Peyer's patch (tissue), 4 donors: ENCODE data around the gene EPS15. TPM values are rescaled to one million over a fixed set of nuclear protein-coding genes. Genes with fewer than 3 reads are reported as not detected.

Experiments
- DNase-seq, 3 donors: peaks; one replicate each; pipeline ENCODE4 v3.0.0-alpha.2; 2017 to 2019
- H3K27ac ChIP-seq, 4 donors: fragments of 200-600 bp; sonication (generic); one replicate each; pipeline ENCODE4 v1.5.1; 2016 to 2019
- H3K27me3 ChIP-seq, 2 donors: fragments of 200-600 bp; sonication (generic); one replicate each; pipeline ENCODE4 v1.5.1; 2019
- H3K36me3 ChIP-seq, 3 donors: fragments of 200-600 bp; sonication (generic); one replicate each; pipeline ENCODE4 v1.5.1; 2016 to 2019
- H3K4me1 ChIP-seq, 4 donors: fragments of 200-600 bp; sonication (generic); one replicate each; pipeline ENCODE4 v1.5.1; 2016 to 2019
- H3K4me3 ChIP-seq, 4 donors: fragments of 200-600 bp; sonication (generic); 1 replicate in 3 of 4; 2 replicates in 1 of 4; pipeline ENCODE4 v1.5.1; 2016 to 2019; ENCODE audit warnings: mild to moderate bottlenecking in 1 of 4
- H3K9me3 ChIP-seq, 4 donors: fragments of 200-600 bp; sonication (generic); one replicate each; pipeline ENCODE4 v1.5.1; 2016 to 2019; ENCODE audit warnings: mild to moderate bottlenecking in 1 of 4
- POLR2A ChIP-seq, 2 donors: fragments of 450-650 bp; IDR thresholded peaks; one replicate each; pipeline ENCODE4 v1.5.1; 2017; ENCODE audit warnings: antibody characterized with exemption in 2 of 2, mild to moderate bottlenecking in 2 of 2, moderate library complexity in 2 of 2
- total RNA-seq, 4 donors: library from RNA; depleted of rRNA; stranded (reverse); fragments of >200 nt; gene quantifications; one replicate each; pipeline ENCODE4 v1.1.0, GENCODE V29; 2016
- TF ChIP-seq, protein P1 (sequence below), 6 experiments: fragments of 450-650 bp in 4 of 6; fragments of 200-600 bp in 2 of 6; sonication (generic) in 1 of 6; IDR thresholded peaks; one replicate each; pipeline ENCODE4 v1.5.1; 2017 to 2019; ENCODE audit warnings: antibody characterized with exemption in 6 of 6, mild to moderate bottlenecking in 3 of 6, moderate library complexity in 1 of 6

The EPS15 gene
- total RNA-seq, 4 donors from 2014 or later, result 48.9 to 160 (median 65.6) TPM

DNA sequence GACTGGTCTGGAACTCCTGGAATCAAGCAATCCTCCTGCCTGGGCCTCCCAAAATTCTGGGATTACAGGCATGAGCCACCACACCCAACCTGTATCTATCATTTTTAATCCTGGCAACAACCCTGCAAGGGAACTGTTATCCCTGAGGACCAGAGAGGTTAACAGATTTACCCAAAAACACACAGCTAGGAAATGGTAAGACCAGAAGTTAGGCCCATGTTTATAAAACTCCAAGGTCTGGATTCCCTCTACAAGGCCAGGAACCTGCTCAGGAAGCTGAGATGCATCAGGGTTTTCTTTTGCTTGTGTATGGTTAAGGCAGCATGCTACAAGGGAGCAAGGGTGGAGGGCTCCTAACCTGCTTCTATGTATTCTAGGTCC, 170.9 kb downstream of the EPS15 start:
- H3K4me1 ChIP-seq, result peaks cover 0 to 12% (median 2%) of the 10 kb centered on the region in 4 donors
- no peaks in the 10 kb centered on the region for H3K9me3 ChIP-seq
- no peak overlapping the region for H3K4me3 ChIP-seq
- peaks cover 0 to 7% of the 10 kb centered on the region in 2 donors for H3K27me3 ChIP-seq
- H3K36me3 ChIP-seq, result no peaks in the 10 kb centered on the region
- H3K27ac ChIP-seq, result no peak overlapping the region
- no peak for DNase-seq
- no peak for TF ChIP-seq POLR2A (IDR thresholded peaks at IDR 0.05)
- TF ChIP-seq, protein P1, sequence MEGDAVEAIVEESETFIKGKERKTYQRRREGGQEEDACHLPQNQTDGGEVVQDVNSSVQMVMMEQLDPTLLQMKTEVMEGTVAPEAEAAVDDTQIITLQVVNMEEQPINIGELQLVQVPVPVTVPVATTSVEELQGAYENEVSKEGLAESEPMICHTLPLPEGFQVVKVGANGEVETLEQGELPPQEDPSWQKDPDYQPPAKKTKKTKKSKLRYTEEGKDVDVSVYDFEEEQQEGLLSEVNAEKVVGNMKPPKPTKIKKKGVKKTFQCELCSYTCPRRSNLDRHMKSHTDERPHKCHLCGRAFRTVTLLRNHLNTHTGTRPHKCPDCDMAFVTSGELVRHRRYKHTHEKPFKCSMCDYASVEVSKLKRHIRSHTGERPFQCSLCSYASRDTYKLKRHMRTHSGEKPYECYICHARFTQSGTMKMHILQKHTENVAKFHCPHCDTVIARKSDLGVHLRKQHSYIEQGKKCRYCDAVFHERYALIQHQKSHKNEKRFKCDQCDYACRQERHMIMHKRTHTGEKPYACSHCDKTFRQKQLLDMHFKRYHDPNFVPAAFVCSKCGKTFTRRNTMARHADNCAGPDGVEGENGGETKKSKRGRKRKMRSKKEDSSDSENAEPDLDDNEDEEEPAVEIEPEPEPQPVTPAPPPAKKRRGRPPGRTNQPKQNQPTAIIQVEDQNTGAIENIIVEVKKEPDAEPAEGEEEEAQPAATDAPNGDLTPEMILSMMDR (IDR thresholded peaks at IDR 0.05), result no peak

DNA sequence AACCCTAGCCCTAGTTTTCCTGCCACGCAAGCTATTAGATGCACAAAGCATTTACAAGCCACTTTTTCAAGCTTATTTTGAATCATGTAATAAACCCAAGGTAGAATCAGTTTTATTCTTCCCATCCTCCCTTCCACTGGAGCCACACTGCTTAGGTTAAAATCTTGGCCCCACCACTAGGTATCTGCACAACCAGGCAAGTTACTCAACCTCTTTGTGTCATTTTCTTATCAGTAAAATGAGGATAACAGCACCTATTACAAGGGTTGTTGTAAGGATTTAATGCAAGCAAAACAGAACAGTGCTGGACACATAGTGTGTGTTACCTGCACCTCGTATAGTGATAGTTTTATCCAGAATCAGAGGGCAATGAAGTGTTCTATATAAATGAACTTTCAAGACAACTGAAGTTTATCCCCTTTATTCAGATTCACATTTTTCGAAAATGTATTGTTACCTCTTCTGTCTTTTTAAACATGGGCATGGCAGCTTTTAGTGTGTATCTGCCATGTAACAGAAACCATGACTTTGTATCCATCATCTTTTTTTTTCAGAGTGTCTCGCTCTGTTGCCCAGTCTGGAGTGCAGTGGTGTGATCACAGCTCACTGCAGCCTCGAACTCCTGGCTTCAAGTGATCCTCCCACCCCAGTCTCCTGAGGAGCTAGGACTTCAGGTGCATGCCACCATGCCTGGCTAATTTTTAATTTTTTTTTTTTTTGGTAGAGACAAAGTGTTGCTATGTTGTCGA, 171.5 kb downstream of the EPS15 start:
- peaks cover 0 to 12% (median 2%) of the 10 kb centered on the region in 4 donors for H3K4me1 ChIP-seq
- no peaks in the 10 kb centered on the region for H3K36me3 ChIP-seq
- no peak for DNase-seq
- H3K4me3 ChIP-seq, result no peak overlapping the region
- no peaks in the 10 kb centered on the region for H3K9me3 ChIP-seq
- TF ChIP-seq POLR2A (IDR thresholded peaks at IDR 0.05), result no peak
- TF ChIP-seq, protein P1 (IDR thresholded peaks at IDR 0.05), result no peak
- no peak overlapping the region for H3K27ac ChIP-seq
- peaks cover 0 to 7% of the 10 kb centered on the region in 2 donors for H3K27me3 ChIP-seq

DNA sequence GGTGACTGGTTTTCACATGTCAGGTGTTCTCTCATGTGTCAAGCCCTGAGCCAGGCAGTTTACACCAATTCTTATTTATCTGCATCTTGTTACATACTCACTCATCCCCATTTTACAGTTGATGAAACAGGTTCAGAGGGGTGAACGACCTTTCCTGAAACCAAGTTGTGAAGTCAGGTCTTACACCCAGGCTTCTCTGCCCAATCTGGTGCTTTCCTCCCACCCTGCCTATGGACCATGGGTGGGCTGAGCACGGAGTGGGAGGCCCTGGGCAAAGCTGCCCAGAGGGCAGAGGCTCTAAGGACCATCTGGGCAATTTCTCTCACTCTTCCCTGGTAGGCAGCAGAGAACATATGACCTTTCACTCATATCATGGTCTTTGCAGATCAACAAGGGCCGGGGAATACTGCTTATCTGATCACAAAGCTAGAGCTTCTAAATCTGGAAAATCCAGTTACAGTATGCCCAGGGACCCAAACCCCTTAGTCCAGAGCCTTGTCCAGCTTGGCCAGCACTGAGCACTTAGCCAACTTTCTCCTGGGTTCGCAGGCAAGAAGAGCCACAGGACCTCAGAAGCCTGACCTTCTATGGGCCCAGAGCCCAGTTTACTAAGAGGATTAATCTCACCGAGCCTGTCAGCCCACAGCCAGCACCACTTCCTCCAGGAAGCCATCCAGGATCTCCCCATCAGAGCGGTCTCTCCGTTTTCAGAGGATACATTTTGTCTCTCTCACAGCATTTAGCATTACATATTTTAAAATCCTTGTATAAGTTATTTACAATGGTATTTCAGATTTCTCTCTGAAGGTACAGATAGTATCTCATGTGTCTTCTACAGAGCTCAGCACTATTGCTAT, 172.8 kb downstream of the EPS15 start:
- peaks cover 0 to 12% (median 2%) of the 10 kb centered on the region in 4 donors for H3K4me1 ChIP-seq
- H3K36me3 ChIP-seq, result no peaks in the 10 kb centered on the region
- TF ChIP-seq, protein P1 (IDR thresholded peaks at IDR 0.05), result no peak
- no peak for TF ChIP-seq POLR2A (IDR thresholded peaks at IDR 0.05)
- H3K27ac ChIP-seq, result no peak overlapping the region
- no peak overlapping the region for H3K4me3 ChIP-seq
- H3K27me3 ChIP-seq, result peaks cover 0 to 7% of the 10 kb centered on the region in 2 donors
- no peak for DNase-seq
- H3K9me3 ChIP-seq, result no peaks in the 10 kb centered on the region

DNA sequence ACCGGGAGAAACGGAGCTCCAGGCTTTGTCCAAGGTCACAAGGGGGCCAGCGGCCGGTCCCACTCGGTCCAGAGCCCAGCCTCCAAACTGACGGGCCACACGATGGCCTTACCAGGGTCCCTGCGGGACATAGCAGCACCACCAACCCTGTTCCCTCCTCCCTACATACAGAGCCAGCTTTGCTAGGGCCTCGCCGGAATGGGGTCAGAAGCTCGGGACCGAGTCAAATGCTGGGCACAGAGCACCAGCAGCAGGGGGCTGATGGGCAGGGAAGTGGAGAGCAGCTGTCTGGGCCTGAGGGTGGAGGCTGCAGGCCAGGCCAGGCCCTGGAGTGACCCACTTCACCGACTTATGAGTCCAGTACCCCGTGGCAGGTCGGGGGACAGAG, 173.8 kb downstream of the EPS15 start:
- peak overlapping the region in 2 of 4 donors; percentile 21 to 62 for H3K4me3 ChIP-seq

DNA sequence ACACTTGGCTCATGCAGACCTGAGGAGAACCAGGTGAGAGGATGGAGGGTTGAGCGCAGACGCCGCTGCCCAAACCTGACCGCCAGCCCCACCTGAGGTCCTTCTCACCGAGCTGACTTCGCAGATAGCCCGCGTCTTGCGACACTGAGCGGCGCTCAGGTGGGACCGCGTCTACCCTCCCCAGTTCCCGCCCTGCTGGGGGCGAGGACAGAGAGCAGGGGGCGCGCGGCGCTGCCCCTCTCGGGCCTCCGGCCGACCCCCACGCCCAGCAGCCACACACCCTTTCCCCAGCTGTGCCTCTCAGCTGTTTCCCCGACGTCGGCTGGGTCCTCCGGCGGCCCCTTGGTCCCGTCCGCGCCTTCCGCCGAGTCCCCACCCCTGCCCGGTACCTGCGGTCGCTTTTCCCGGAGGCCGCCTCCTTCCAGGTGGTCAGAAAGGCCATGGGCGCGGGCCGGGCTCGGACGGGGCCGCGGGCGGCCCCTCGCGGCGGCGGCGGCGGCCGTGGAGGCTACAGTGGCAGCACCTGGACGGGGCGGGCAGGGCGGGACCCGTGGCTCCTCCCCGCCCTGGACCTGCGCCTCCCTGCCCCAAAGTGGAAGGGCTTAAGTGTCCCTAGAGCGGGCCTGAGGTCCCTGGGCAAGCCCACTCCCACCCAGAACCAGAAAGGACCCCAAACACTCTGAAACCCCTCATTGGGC, 174.3 kb downstream of the EPS15 start:
- no peaks in the 10 kb centered on the region for H3K9me3 ChIP-seq
- H3K36me3 ChIP-seq, result no peaks in the 10 kb centered on the region
- H3K4me3 ChIP-seq, result peak overlapping the region in 3 of 4 donors; percentile 21 to 62 (median 44)
- H3K4me1 ChIP-seq, result peaks cover 0 to 12% (median 2%) of the 10 kb centered on the region in 4 donors
- TF ChIP-seq, protein P1 (IDR thresholded peaks at IDR 0.05), result peak in 3 of 6 experiments; percentile 16 to 37 (median 34)
- TF ChIP-seq POLR2A (IDR thresholded peaks at IDR 0.05), result no peak
- peaks cover 0 to 7% of the 10 kb centered on the region in 2 donors for H3K27me3 ChIP-seq
- DNase-seq, result peak in 2 of 3 donors; percentile 62 to 69
- no peak overlapping the region for H3K27ac ChIP-seq

More for the DNA sequence above, 173.8 kb downstream of the EPS15 start:
- peaks cover 0 to 12% (median 2%) of the 10 kb centered on the region in 4 donors for H3K4me1 ChIP-seq
- no peaks in the 10 kb centered on the region for H3K9me3 ChIP-seq
- H3K27me3 ChIP-seq, result peaks cover 0 to 7% of the 10 kb centered on the region in 2 donors
- DNase-seq, result no peak
- TF ChIP-seq, protein P1 (IDR thresholded peaks at IDR 0.05), result no peak
- TF ChIP-seq POLR2A (IDR thresholded peaks at IDR 0.05), result no peak
- no peaks in the 10 kb centered on the region for H3K36me3 ChIP-seq
- no peak overlapping the region for H3K27ac ChIP-seq
